C1 segment of cervical spinal cord (tissue), 14 donors: Measurements from ENCODE around the gene PRKRIP1.
A peak's percentile ranks its signal among the peaks of the same experiment; 100 is the strongest.
"Not testable (repeated sequence)": the region's sequence is repeated elsewhere in the genome, so short reads cannot be mapped to it uniquely, and the experiment has no call there.

Source experiments
- DNase-seq, 14 donors: peaks; one replicate each; lab custom pipeline; 2025; lab: John Stamatoyannopoulos, UW

PRKRIP1 gene

GRCh38 chr7:102431617-102432298 lies 35.6 kb downstream of the PRKRIP1 start:
- peak in 6 of 14 donors; percentile 4 to 96 (median 18) for DNase-seq

GRCh38 chr7:102432442-102433218 lies 36.5 kb downstream of the PRKRIP1 start:
- no peak for DNase-seq

DNA sequence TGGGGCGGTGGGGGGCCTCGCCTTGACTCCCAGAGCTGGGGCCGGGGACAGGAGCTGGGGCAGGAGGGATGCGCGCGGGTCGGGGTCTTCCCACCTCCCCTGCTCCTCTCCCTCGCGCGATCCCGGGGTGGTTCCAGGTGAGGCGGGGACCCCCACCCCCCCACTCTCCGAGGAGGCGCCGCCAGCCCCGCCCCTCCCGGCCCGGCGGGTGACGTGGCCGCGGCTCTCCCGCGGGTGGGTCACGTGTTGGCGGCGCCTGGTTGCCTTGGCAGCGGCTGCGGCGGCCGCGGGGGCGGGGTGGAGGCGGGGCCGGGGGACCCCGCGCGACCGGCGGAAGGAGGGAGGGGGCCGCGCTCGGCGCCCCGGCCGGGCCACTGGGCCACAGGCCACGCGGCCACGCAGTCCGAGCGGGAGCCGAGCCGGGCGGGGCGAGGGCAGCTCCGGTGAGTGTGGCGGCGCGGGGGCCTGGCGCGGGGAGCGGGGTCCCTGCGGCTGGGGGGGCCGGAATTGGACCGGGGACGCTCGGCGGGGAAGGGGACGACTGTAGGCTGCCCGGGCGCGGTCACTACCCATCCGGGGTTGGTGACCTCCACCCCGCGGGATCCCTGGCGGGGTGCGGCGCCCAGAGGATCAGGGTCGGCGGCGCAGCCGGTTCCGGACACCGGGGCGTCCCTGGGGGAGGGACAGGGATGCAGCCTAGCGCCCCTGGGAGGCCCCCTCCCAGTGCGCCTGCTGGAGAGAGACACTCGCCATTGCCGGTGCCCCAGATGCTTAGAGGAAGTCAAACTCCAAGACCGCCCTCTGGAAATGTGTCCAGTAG lies 37.3 kb downstream of the PRKRIP1 start, which contains the start of gene ORAI2:
Gene ORAI2, plus strand, starts transcription at position 357 of the 820 bp plus-strand sequence. CDS start 5,382 bp downstream, outside the sequence.
- DNase-seq: peak in 13 of 14 donors; percentile 21 to 85 (median 53)

GRCh38 chr7:102434039-102434486 lies 37.9 kb downstream of the PRKRIP1 start:
- DNase-seq: peak in 3 of 14 donors; percentile 26 to 55 (median 30)

DNA sequence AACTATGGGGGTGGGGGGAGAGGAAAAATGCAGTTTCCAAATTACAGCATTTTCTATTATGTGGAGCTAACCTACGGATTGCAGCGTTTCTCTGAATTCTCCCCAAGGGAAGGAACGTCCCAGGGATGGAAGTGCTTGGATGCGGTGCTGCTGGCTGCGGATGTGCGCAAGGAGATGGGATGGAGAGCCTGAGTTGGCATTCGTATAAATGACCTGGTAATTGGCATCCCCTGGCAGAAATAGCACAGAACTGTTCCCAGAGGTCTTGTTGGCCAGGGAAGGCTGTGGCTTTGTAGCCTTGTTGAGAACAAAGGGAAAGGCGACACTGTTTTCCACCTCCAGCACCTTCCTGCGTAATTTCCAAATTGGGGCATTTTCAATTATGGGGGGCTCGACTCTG lies 40.0 kb downstream of the PRKRIP1 start:
- DNase-seq: peak in 1 of 14 donors; percentile 68

- DNase-seq: peak in 8 of 14 donors; percentile 9 to 80 (median 19)
Observed at GRCh38 chr7:102439963-102440795, 44.0 kb downstream of the PRKRIP1 start.

- no peak for DNase-seq
Observed at GRCh38 chr7:102444961-102445673, 49.0 kb downstream of the PRKRIP1 start.

- no peak for DNase-seq
Observed at GRCh38 chr7:102445674-102446071, 49.5 kb downstream of the PRKRIP1 start.

DNA sequence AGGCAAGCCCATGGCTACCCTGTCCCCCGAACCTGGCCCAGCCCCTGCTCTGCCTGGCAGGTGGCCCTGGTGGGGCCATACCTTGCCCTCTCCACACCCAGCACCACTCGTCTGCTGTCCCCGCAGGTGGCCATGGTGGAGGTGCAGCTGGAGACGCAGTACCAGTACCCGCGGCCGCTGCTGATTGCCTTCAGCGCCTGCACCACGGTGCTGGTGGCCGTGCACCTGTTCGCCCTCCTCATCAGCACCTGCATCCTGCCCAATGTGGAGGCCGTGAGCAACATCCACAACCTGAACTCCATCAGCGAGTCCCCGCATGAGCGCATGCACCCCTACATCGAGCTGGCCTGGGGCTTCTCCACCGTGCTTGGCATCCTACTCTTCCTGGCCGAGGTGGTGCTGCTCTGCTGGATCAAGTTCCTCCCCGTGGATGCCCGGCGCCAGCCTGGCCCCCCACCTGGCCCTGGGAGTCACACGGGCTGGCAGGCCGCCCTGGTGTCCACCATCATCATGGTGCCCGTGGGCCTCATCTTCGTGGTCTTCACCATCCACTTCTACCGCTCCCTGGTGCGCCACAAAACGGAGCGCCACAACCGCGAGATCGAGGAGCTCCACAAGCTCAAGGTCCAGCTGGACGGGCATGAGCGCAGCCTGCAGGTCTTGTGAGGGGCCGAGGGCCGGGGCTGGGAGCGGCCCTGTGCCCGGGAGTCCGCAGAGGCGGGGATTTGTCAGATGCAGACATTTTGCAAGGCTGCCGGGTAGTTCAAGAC lies 50.4 kb downstream of the PRKRIP1 start:
- DNase-seq: no peak

GRCh38 chr7:102447311-102447710 lies 51.1 kb downstream of the PRKRIP1 start:
- no peak for DNase-seq

GRCh38 chr7:102449136-102449535 lies 53.0 kb downstream of the PRKRIP1 start:
- no peak for DNase-seq

DNA sequence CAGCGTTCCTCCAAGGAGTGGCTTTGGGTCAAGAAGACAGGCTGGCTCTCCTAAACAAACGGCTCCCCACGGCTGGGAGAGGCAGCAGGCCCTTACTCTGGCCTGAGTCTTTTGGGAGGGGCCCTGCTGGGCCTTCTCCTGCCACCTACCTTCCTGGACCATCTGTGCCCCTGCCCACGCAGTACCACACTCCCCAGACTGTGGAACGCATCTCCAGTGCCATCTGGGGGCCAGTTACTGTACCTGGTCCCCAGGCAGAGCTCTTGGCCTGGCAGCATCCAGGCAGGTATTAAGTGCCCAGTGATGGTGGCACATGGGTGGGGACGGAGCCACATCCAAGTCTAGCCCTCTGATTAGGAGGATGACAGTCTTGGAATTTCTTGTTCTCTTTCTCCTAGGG lies 54.1 kb downstream of the PRKRIP1 start:
- peak in 2 of 14 donors; percentile 27 to 93 for DNase-seq

GRCh38 chr7:102451371-102452054 lies 55.4 kb downstream of the PRKRIP1 start:
- no peak for DNase-seq

GRCh38 chr7:102452451-102452850 lies 56.3 kb downstream of the PRKRIP1 start:
- no peak for DNase-seq

DNA sequence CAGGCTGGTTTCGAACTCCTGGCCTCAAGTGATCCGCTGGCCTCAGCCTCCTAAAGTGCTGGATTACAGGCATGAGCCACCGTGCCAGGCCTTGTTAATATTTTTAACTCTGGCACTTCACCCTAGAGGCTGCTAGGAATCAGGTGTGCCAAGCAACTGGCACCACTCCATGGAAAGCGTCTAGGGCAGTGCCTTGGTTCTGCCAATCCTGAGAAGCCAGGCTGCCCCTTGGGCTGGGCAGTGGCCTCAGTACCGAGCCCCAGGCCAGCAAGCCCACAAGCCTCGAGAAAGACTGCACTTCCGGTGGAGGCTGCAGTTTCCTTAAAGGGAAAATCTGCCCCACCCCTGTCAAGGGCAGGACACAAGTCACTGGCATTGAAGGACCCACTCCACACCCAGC lies 57.2 kb downstream of the PRKRIP1 start:
- DNase-seq: peak in 2 of 14 donors; percentile 14 to 84

- DNase-seq: peak in 1 of 14 donors; percentile 69
Observed at GRCh38 chr7:102454468-102454867, 58.3 kb downstream of the PRKRIP1 start.

DNA sequence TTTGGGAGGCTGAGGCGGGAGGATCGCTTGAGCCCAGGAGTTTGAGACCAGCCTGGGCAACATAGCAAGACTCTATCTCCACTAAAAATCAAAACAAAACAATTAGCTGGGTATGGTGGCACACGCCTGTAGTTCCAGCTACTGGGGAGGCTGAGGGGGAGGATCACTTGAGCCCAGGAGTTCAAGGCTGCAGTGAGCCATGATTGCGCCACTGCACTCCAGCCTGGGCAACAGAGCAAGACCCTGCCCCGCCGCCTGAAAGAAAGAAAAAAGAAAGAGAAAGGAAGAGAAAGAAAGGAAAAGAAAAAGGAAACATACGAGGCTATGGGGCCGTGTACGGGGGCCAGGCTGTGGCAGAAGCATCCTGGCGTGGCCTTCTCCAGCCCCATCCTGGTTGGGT lies 58.8 kb downstream of the PRKRIP1 start:
- not testable (repeated sequence) for DNase-seq

DNA sequence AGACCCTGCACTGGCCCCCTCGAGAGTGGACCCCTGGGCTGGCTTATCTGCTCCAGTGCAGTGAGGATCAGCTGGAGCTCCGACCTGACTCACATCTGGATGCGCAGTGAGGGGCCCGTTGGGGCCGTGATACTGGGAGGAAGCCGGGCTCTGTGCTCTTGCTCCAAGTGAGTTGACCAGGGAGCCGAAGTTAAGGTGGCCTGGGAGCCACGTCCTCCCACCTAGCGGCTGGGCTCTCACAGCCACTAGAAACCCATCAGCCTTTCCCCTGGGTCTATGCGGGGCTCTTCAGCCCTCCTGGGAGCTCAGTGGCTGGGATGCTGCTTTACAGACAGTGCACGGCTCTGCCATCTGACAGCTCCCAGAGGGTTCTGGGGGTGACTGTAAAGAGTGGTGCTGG lies 59.4 kb downstream of the PRKRIP1 start:
- no peak for DNase-seq

DNA sequence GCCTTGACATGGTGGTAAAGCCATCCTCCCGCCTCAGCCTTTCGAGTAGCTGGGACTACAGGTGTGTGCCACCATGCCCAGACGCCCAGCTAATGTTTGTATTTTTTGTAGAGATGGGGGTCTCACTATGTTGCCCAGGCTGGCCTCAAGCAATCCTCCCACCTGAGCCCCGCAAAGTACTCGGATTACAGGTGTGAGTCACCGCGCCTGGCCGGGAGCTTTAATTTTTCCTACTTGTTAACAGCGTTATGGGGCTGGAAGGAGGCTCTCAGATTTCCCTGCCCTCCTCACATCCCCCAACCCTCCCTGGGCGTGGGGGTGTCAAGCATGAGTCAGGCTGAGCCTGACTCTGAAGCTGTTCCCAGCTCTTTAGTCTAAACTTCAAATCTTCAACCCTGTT lies 60.2 kb downstream of the PRKRIP1 start:
- no peak for DNase-seq
